NT2/D1 (cell line): Measurements from ENCODE around the gene RHEX.

Experiments
- DNase-seq: peaks from one replicate; pipeline ENCODE4 v3.0.0-alpha.2; 2011; ENCODE audit warnings: low read depth, low spot score
- H3K27me3 ChIP-seq: 2 replicates; pipeline ENCODE4 v1.6.0; 2011; ENCODE audit warnings: mild to moderate bottlenecking; ENCODE audit not compliant: insufficient read length, insufficient read depth
- H3K36me3 ChIP-seq: 2 replicates; pipeline ENCODE4 v1.6.1; 2011; ENCODE audit warnings: mild to moderate bottlenecking, low read length, mixed read lengths; ENCODE audit not compliant: insufficient read depth, insufficient read length
- H3K4me1 ChIP-seq: 2 replicates; pipeline ENCODE4 v1.5.1; 2011; ENCODE audit not compliant: insufficient read depth, insufficient read length
- H3K4me3 ChIP-seq: 2 replicates; pipeline ENCODE4 v1.5.1; 2011; ENCODE audit warnings: low read depth; ENCODE audit not compliant: insufficient read length
- H3K9ac ChIP-seq: 2 replicates; pipeline ENCODE4 v1.6.0; 2011; ENCODE audit warnings: low read depth; ENCODE audit not compliant: insufficient read length
- H3K9me3 ChIP-seq: 2 replicates; pipeline ENCODE4 v1.5.1; 2011; ENCODE audit warnings: mild to moderate bottlenecking, low read length; ENCODE audit not compliant: insufficient read depth
- SUZ12 ChIP-seq: IDR thresholded peaks from 2 replicates; pipeline ENCODE4 v1.6.1; 2011; ENCODE audit not compliant: insufficient read length, insufficient read depth; ENCODE audit errors: extremely low read depth
- YY1 ChIP-seq: IDR thresholded peaks from 2 replicates; pipeline ENCODE4 v1.6.1; 2011; ENCODE audit not compliant: insufficient read length, insufficient read depth
- ZNF274 ChIP-seq: IDR thresholded peaks from 2 replicates; pipeline ENCODE4 v1.6.1; 2011; ENCODE audit warnings: mild to moderate bottlenecking, low read depth, low read length

The RHEX gene

GRCh38 chr1:206110161-206110560 lies 57.2 kb downstream of the RHEX start:
- no peak for TF ChIP-seq YY1
- TF ChIP-seq SUZ12, result no peak
- no peak for TF ChIP-seq ZNF274
- DNase-seq, result no peak
- Histone ChIP-seq H3K36me3 (no peaks in the 10 kb centered on the region), H3K4me3 (no peak overlapping the region), H3K27me3 (peaks cover 20% of the 10 kb centered on the region), H3K4me1 (no peaks in the 10 kb centered on the region), H3K9ac (no peak overlapping the region), H3K9me3 (no peaks in the 10 kb centered on the region)

- H3K36me3 ChIP-seq, result no peaks in the 10 kb centered on the region
- H3K9ac ChIP-seq, result no peak overlapping the region
- no peaks in the 10 kb centered on the region for H3K9me3 ChIP-seq
- peaks cover 27% of the 10 kb centered on the region for H3K27me3 ChIP-seq
- H3K4me3 ChIP-seq, result no peak overlapping the region
- TF ChIP-seq ZNF274 (no peak), SUZ12 (no peak), YY1 (no peak)
- no peak for DNase-seq
- no peaks in the 10 kb centered on the region for H3K4me1 ChIP-seq
Measured at GRCh38 chr1:206110820-206111219, 57.8 kb downstream of the RHEX start.

- Histone ChIP-seq H3K36me3 (no peaks in the 10 kb centered on the region), H3K4me3 (no peak overlapping the region), H3K4me1 (peaks cover 2% of the 10 kb centered on the region), H3K9ac (no peak overlapping the region), H3K9me3 (no peaks in the 10 kb centered on the region), H3K27me3 (peaks cover 32% of the 10 kb centered on the region)
- TF ChIP-seq YY1 (no peak), SUZ12 (no peak), ZNF274 (no peak)
- DNase-seq, result no peak
Measured at GRCh38 chr1:206111271-206111927, 58.4 kb downstream of the RHEX start.

GRCh38 chr1:206112600-206113301 lies 59.8 kb downstream of the RHEX start:
- DNase-seq, result no peak
- H3K4me3 ChIP-seq, result no peak overlapping the region
- TF ChIP-seq ZNF274 (no peak), YY1 (no peak), SUZ12 (no peak)
- no peak overlapping the region for H3K9ac ChIP-seq
- peaks cover 6% of the 10 kb centered on the region for H3K4me1 ChIP-seq
- H3K9me3 ChIP-seq, result no peaks in the 10 kb centered on the region
- H3K36me3 ChIP-seq, result no peaks in the 10 kb centered on the region
- peaks cover 46% of the 10 kb centered on the region for H3K27me3 ChIP-seq

- DNase-seq, result no peak
- no peak overlapping the region for H3K9ac ChIP-seq
- no peaks in the 10 kb centered on the region for H3K9me3 ChIP-seq
- H3K4me1 ChIP-seq, result peaks cover 6% of the 10 kb centered on the region
- H3K4me3 ChIP-seq, result no peak overlapping the region
- peaks cover 61% of the 10 kb centered on the region for H3K27me3 ChIP-seq
- TF ChIP-seq YY1, result no peak
- TF ChIP-seq SUZ12, result no peak
- no peak for TF ChIP-seq ZNF274
- H3K36me3 ChIP-seq, result no peaks in the 10 kb centered on the region
Measured at GRCh38 chr1:206114692-206115640, 62.0 kb downstream of the RHEX start.

GRCh38 chr1:206115791-206116190 lies 62.8 kb downstream of the RHEX start:
- peaks cover 6% of the 10 kb centered on the region for H3K4me1 ChIP-seq
- no peak for DNase-seq
- TF ChIP-seq ZNF274 (no peak), YY1 (no peak), SUZ12 (no peak)
- peaks cover 61% of the 10 kb centered on the region for H3K27me3 ChIP-seq
- no peak overlapping the region for H3K4me3 ChIP-seq
- no peak overlapping the region for H3K9ac ChIP-seq
- H3K9me3 ChIP-seq, result peaks cover 3% of the 10 kb centered on the region
- no peaks in the 10 kb centered on the region for H3K36me3 ChIP-seq
